Gastroesophageal sphincter (tissue), 4 donors: ENCODE data around the gene LRRC45. TPM values are rescaled to one million over a fixed set of nuclear protein-coding genes. Genes with fewer than 3 reads are reported as not detected.

ENCODE experiments used
- ATAC-seq: fragments of 150-250 bp; one replicate; pipeline ENCODE4 v1.9.1; 2016; ENCODE audit warnings: mild to moderate bottlenecking, moderate library complexity
- H3K27ac ChIP-seq, 4 donors: fragments of 200-600 bp; sonication (generic) in 3 of 4; 1 replicate in 3 of 4; 2 replicates in 1 of 4; pipeline ENCODE4 v1.5.1; 2016 to 2019
- H3K27me3 ChIP-seq: fragments of 200-600 bp; sonication (generic); one replicate; pipeline ENCODE4 v1.5.1; 2019
- H3K36me3 ChIP-seq, 2 donors: fragments of 200-600 bp; sonication (generic); one replicate each; pipeline ENCODE4 v1.5.1; 2019; ENCODE audit warnings: control low read depth in 1 of 2
- H3K4me1 ChIP-seq, 3 donors: fragments of 200-600 bp; sonication (generic); 1 replicate in 2 of 3; 2 replicates in 1 of 3; pipeline ENCODE4 v1.5.1; 2016 to 2019; ENCODE audit warnings: control low read depth in 2 of 3
- H3K4me3 ChIP-seq, 2 donors: fragments of 200-600 bp; sonication (generic); one replicate each; pipeline ENCODE4 v1.5.1; 2019; ENCODE audit warnings: mild to moderate bottlenecking in 1 of 2, moderate library complexity in 1 of 2
- H3K9me3 ChIP-seq, 3 donors: fragments of 200-600 bp; sonication (generic); one replicate each; pipeline ENCODE4 v1.5.1; 2017 to 2019; ENCODE audit warnings: control low read depth in 2 of 3
- EP300 ChIP-seq: sonication (generic); formaldehyde crosslinking; IDR thresholded peaks from one replicate; pipeline ENCODE4 v1.6.1; 2017; ENCODE audit warnings: antibody characterized with exemption, mild to moderate bottlenecking
- POLR2A ChIP-seq, 2 donors: fragments of 450-650 bp; IDR thresholded peaks; one replicate each; pipeline ENCODE4 v1.6.1; 2017; ENCODE audit warnings: antibody characterized with exemption in 2 of 2, mild to moderate bottlenecking in 2 of 2, moderate library complexity in 1 of 2
- POLR2AphosphoS5 ChIP-seq: sonication (generic); formaldehyde crosslinking; IDR thresholded peaks from one replicate; pipeline ENCODE4 v1.6.1; 2017; ENCODE audit warnings: antibody characterized with exemption
- WGBS, 2 donors: methylation state at CpG; one replicate each; pipeline ENCODE4 v1.1.5; 2018; ENCODE audit warnings: low coverage in 1 of 2; 5-methylcytosine and 5-hydroxymethylcytosine counted together
- total RNA-seq, 4 donors: library from RNA; depleted of rRNA; stranded (reverse); fragments of >200 nt; gene quantifications; one replicate each; pipeline ENCODE4 v1.1.0, GENCODE V29; 2016
- TF ChIP-seq, protein P1 (sequence below), 4 experiments: fragments of 200-600 bp in 2 of 4; fragments of 450-650 bp in 2 of 4; sonication (generic) in 1 of 4; IDR thresholded peaks; one replicate each; pipeline ENCODE4 v1.5.1; 2017 to 2019; ENCODE audit warnings: antibody characterized with exemption in 4 of 4, mild to moderate bottlenecking in 2 of 4, moderate library complexity in 2 of 4

The LRRC45 gene
- total RNA-seq, 4 donors from 2014 or later: 4.4 to 16.3 (median 12.4) TPM

DNA sequence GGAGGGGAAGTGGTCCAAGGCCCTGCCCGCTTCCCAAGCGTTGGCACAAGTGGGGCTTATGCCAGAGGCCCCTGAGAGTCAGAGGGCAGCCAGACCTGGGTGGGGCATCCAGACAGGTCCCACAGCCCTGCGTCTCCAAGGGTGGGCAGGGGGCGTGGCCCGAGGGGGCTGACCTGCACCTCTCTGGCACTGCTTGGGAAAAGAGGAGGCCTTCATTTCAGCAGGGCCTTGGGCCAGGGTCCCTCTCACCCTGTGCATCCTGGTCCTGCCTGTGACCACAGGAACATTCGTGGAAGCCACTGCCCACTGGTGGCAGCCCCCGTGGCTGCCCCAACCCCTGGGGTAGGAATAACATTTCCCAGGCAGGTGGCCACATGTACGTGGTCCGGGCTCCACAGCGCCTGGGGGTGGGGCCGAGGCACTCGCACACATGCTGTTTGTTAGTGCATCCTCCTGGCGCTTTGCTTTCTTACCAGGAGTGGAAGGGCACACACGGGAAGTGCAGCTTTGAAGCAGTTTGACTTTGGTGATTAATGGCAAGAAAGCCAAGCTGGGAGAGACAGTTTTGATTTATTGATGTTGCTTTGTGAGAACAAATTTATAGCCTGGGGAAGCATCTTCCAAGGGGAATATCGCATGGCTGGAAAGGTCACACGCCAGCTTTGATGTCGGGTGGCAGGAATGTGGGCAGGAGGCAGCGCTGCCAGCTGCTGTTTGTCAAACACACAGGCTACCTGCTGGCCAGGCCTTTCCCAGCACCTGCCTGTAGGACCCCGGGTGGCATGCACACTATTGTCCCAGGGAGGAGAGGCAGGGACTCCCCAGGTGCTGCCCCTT lies 4.7 kb upstream of the LRRC45 start:
- Histone ChIP-seq H3K9me3 (no peaks in the 10 kb centered on the region), H3K4me1 (peaks cover 0 to 33% (median 17%) of the 10 kb centered on the region in 3 donors), H3K4me3 (no peak overlapping the region), H3K36me3 (peaks cover 0 to 28% of the 10 kb centered on the region in 2 donors), H3K27ac (no peak overlapping the region), H3K27me3 (no peaks in the 10 kb centered on the region)
- TF ChIP-seq POLR2A (IDR thresholded peaks at IDR 0.05) (no peak), EP300 (no peak), POLR2AphosphoS5 (no peak)
- TF ChIP-seq, protein P1, sequence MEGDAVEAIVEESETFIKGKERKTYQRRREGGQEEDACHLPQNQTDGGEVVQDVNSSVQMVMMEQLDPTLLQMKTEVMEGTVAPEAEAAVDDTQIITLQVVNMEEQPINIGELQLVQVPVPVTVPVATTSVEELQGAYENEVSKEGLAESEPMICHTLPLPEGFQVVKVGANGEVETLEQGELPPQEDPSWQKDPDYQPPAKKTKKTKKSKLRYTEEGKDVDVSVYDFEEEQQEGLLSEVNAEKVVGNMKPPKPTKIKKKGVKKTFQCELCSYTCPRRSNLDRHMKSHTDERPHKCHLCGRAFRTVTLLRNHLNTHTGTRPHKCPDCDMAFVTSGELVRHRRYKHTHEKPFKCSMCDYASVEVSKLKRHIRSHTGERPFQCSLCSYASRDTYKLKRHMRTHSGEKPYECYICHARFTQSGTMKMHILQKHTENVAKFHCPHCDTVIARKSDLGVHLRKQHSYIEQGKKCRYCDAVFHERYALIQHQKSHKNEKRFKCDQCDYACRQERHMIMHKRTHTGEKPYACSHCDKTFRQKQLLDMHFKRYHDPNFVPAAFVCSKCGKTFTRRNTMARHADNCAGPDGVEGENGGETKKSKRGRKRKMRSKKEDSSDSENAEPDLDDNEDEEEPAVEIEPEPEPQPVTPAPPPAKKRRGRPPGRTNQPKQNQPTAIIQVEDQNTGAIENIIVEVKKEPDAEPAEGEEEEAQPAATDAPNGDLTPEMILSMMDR (IDR thresholded peaks at IDR 0.05): no peak
- WGBS, 2 donors: 80% methylated on average over 2 of the region's 19 CpGs; no CpG with 5 or more reads in 1 of the 2 donors
- no peak for ATAC-seq

DNA sequence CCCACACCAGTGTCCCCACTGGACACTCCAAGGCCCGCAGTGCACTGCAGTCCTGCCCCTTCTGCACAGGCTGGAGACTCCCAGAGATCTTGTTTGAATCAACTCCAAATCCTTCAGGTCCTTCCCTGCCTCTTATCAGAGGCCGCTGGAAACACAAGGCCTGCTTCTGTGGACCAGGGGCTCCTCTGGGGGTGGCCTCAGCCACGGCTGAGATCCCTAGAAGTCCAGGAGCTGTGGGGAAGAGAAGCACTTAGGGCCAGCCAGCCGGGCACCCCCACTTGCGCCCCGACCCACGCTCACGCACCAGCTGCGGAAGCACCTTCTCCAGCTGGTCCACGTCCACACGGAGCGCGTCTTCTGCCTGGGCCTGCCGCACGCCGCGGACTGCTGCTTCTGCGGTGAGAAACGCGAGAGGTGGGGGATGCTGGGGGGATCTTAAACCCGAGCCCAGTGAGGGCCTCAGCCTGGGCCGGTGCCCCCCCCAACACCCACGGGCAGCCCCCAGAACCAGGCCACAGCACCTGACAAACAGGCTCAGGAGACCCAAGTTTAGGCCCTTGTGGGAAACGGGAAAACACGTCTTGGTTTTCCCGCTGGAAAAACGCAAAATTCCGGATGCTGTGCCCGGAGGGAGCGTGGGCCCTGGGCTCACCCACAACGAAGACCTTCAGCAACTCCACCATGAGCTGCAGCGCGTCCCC lies 4.0 kb upstream of the LRRC45 start:
- WGBS, 2 donors: 88% methylated on average over 8 of the region's 33 CpGs; no CpG with 5 or more reads in 1 of the 2 donors
- Histone ChIP-seq H3K27ac (no peak overlapping the region), H3K36me3 (peaks cover 0 to 28% of the 10 kb centered on the region in 2 donors), H3K27me3 (no peaks in the 10 kb centered on the region), H3K4me1 (peaks cover 0 to 41% (median 24%) of the 10 kb centered on the region in 3 donors), H3K4me3 (no peak overlapping the region), H3K9me3 (no peaks in the 10 kb centered on the region)
- no peak for ATAC-seq
- TF ChIP-seq EP300 (no peak), POLR2AphosphoS5 (no peak), POLR2A (IDR thresholded peaks at IDR 0.05) (no peak)
- TF ChIP-seq, protein P1 (IDR thresholded peaks at IDR 0.05): no peak

DNA sequence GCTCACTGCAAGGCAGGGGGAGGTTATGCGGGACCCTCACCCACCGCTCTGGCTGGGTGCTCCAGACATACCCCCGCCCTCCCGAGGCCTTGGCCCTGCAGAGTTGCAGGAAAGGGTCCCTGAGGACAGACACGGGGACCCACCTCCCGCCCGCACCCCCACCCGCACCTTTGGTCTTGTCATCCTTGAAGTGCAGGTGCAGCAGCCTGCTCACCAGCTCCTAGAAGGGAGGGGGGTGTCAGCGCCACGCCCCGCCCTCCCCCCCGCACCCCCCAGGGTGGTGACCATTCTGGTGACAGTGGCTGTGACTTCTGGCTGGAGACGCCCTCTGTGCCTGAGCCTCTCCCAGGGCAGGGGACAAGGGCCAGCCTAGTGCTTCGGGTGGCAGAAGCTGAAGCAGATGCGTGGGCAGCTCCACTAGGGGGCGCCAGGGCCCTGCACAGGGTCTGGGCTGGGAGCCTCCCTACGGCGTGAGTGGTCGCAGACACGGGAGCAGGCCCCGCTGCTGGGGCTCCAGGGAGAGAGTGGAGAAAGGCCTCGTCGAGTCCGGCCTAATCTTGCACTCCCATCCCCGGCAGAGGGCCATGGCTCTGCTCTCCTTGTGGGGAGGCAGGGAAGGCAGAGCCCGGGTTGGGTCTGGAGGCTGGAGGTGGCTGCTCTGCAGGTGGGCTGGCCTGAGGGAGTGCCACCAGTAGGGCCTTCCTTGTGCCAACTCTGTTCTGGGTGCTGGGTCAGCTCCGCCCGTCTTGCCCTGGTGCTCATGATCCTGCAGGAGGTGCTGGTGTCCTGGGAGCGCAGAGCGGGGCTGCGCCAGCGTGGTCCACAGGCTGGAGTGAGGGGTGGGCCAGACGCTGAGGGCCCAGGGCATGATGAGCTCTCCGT lies 3.2 kb upstream of the LRRC45 start:
- Histone ChIP-seq H3K27me3 (no peaks in the 10 kb centered on the region), H3K4me3 (no peak overlapping the region), H3K9me3 (no peaks in the 10 kb centered on the region), H3K4me1 (peaks cover 0 to 49% (median 25%) of the 10 kb centered on the region in 3 donors), H3K36me3 (peaks cover 0 to 28% of the 10 kb centered on the region in 2 donors), H3K27ac (no peak overlapping the region)
- WGBS, 2 donors: no CpG with 5 or more reads among the region's 34 CpGs
- ATAC-seq: no peak
- TF ChIP-seq, protein P1 (IDR thresholded peaks at IDR 0.05): peak in 3 of 4 experiments; percentile 44 to 75 (median 54)
- TF ChIP-seq EP300: no peak

DNA sequence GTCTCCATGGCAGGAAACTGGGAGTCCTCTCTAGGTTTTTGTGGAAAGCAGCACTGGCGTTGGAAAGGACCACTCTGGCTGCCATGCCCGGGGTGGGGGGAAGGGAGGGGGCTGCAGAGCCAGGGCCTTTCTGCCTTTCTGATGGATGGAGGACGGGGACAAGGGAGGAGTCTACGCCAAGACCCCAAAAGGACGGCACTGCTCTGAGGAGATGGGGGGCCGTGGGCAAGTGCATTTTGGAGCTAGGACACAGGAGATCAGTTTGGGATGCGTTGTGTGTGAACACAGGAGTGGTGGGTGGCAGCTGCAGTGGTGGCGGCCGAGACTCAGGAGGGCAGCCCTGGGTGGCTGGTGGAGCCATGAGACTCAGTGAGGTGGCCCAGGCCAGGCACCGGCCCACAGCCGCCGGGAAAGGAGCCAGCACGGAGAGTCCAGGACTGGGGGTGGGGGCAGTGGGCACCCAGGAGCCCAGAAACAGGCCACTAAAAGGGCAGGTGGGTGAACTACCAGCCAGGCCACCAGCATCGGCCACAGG lies 2.5 kb upstream of the LRRC45 start:
- TF ChIP-seq, protein P1 (IDR thresholded peaks at IDR 0.05): no peak
- TF ChIP-seq EP300 (no peak), POLR2A (IDR thresholded peaks at IDR 0.05) (no peak), POLR2AphosphoS5 (no peak)
- no peaks in the 10 kb centered on the region for H3K27me3 ChIP-seq
- no peak for ATAC-seq
- peaks cover 0 to 49% (median 25%) of the 10 kb centered on the region in 3 donors for H3K4me1 ChIP-seq
- H3K9me3 ChIP-seq: no peaks in the 10 kb centered on the region
- H3K27ac ChIP-seq: no peak overlapping the region
- H3K4me3 ChIP-seq: no peak overlapping the region
- 59% methylated on average over 12 of the region's 14 CpGs; no CpG with 5 or more reads in 1 of the 2 donors for WGBS, 2 donors
- H3K36me3 ChIP-seq: peaks cover 0 to 28% of the 10 kb centered on the region in 2 donors
